ENCODE results near the gene TESPA1.
"Not testable (repeated sequence)": the region's sequence is repeated elsewhere in the genome, so short reads cannot be mapped to it uniquely, and the experiment has no call there.

TESPA1 gene

GRCh38 chr12:54943292-54943691, 41.3 kb downstream of the TESPA1 start:
- DNase-seq = not testable (repeated sequence)

GRCh38 chr12:54941659-54942058, 42.9 kb downstream of the TESPA1 start:
- DNase-seq = no peak

GRCh38 chr12:54940727-54941315, 43.7 kb downstream of the TESPA1 start:
- DNase-seq = no peak

GRCh38 chr12:54937929-54938328, 46.6 kb downstream of the TESPA1 start:
- no peak for DNase-seq

- no peak for DNase-seq
Measured at GRCh38 chr12:54937376-54937775, 47.2 kb downstream of the TESPA1 start.

- DNase-seq = no peak
Measured at GRCh38 chr12:54936736-54937135, 47.8 kb downstream of the TESPA1 start.

- DNase-seq = peak; percentile 65
Measured at GRCh38 chr12:54935235-54935951, 49.2 kb downstream of the TESPA1 start.

GRCh38 chr12:54934419-54934818, 50.1 kb downstream of the TESPA1 start:
- no peak for DNase-seq

- DNase-seq = peak; percentile 4
Measured at GRCh38 chr12:54933376-54933775, 51.2 kb downstream of the TESPA1 start.

GRCh38 chr12:54932691-54933090, 51.9 kb downstream of the TESPA1 start:
- no peak for DNase-seq

GRCh38 chr12:54932038-54932437, 52.5 kb downstream of the TESPA1 start:
- no peak for DNase-seq

- DNase-seq = no peak
Measured at GRCh38 chr12:54929998-54930397, 54.6 kb downstream of the TESPA1 start.

GRCh38 chr12:54926246-54926645, 58.3 kb downstream of the TESPA1 start:
- DNase-seq = no peak

- no peak for DNase-seq
Measured at GRCh38 chr12:54924972-54925707, 59.4 kb downstream of the TESPA1 start.

- no peak for DNase-seq
Measured at GRCh38 chr12:54917001-54917488, 67.5 kb downstream of the TESPA1 start.
